ENCODE measurements around the gene GDF10. TPM values are rescaled to one million over a fixed set of nuclear protein-coding genes. Genes with fewer than 3 reads are reported as not detected.

The GDF10 gene
- total and polyA plus RNA-seq, 2 of the 8 experiments (the other 6 are each of a cell fraction or from before 2014, with no cell fraction given) = 0.19 to 0.32 TPM

- TF ChIP-seq FOSL1 (IDR thresholded peaks at IDR 0.05; ENCODE audit: insufficient read depth, low read depth, low read length) = no peak
- TF ChIP-seq CBX8 (IDR thresholded peaks at IDR 0.05; ENCODE audit: borderline replicate concordance, low read depth, low read length) = no peak
Measured at GRCh38 chr10:47269294-47269693, 30.7 kb upstream of the GDF10 start (continued).
